ENCODE results near the gene PCDHGA3. TPM values are rescaled to one million over a fixed set of nuclear protein-coding genes. Genes with fewer than 3 reads are reported as not detected.

PCDHGA3 gene
- total RNA-seq (4.0 TPM), polyA plus RNA-seq (ENCODE audit: insufficient read depth, low read depth, low replicate concordance) (0.22 TPM)
- long read RNA-seq, donor 1, partial matches to known transcripts = 0 of 4 reads
- long read RNA-seq, donor 1, other reads (novel, unspliced or antisense) = 0 of 4 reads
- long read RNA-seq, donor 2, full-length matches to known transcripts = 3 of 3 reads
- long read RNA-seq, donor 2, partial matches to known transcripts = 0 of 3 reads
- long read RNA-seq, donor 2, other reads (novel, unspliced or antisense) = 0 of 3 reads
- long read RNA-seq, donor 3 = 0 reads
- long read RNA-seq, donor 4, full-length matches to known transcripts = 1 of 1 reads
- long read RNA-seq, donor 4, partial matches to known transcripts = 0 of 1 reads
- long read RNA-seq, donor 4, other reads (novel, unspliced or antisense) = 0 of 1 reads
- long read RNA-seq, donor 5 = 0 reads
- long read RNA-seq, donor 6, partial matches to known transcripts = 0 of 1 reads
- long read RNA-seq, donor 6, other reads (novel, unspliced or antisense) = 0 of 1 reads
- long read RNA-seq, donor 7, partial matches to known transcripts = 0 of 1 reads
- long read RNA-seq, donor 7, other reads (novel, unspliced or antisense) = 0 of 1 reads
- long read RNA-seq, donor 8, partial matches to known transcripts = 0 of 3 reads
- long read RNA-seq, donor 8, other reads (novel, unspliced or antisense) = 0 of 3 reads
- long read RNA-seq, donor 9, full-length matches to known transcripts = 3 of 3 reads
- long read RNA-seq, donor 9, partial matches to known transcripts = 0 of 3 reads
- long read RNA-seq, donor 9, other reads (novel, unspliced or antisense) = 0 of 3 reads
- long read RNA-seq, donor 10 = 0 reads

DNA sequence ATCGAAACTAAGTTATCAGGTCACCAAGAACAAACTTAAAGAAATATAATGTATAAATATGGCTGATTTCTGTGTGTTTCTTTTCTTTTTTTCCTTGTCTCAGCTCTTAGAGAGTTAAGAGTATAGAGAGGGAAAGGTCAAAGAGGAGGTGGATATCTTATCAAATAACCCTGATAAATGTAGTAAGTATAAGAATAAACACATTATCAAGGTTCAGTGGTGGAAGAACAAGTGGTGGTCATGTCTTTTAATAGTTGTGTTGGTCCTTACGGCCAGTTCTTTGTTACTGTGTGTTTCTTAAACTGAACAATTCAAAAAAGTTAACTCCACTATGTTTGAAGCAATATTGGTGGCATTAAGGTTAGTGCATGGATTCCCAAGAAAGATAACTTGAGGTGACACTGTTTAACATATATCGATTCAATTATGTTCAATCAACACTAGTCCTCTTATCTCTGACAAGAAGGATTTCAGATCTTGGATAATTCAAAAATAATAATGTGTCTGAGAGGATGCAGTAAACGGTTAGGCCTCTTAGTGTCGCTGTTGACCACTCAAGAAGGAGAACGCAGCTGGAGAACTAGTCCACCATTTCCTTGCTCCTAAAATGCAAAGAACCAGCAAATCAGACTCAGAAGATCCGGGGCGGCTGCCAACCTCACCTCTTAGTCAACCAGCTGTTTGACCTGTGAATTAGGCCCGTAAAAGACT is at the start of gene PCDHGA3:
Gene PCDHGA3, plus strand, starts transcription at position 588 of the 711 bp plus-strand sequence. CDS start 205 bp downstream, outside the sequence.
- H3K27ac ChIP-seq (ENCODE audit: low read depth in 2 of 2, low read length in 2 of 2) = no peak within 1 kb of the TSS
- no peak for FAIRE-seq

DNA sequence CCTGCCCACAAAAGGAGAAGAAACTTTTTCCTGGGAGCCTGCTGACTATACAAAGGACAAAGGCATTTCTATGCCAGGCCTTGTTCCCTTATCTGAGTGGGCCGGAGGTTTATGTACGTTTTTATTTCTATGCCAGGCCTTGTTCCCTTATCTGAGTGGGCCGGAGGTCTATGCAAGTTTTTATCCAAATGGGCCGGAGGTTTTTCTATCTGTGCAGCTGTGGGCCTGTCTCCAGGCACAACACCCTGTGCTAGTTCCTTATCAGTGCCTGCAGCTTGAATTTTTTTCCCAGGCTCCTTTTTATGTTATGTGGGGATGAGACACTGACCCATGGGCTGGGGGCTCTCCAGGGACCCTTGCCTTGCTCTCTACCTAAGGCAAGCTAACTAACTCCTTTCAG is 45.3 kb upstream of the PCDHGA3 start:
- H3K9me3 ChIP-seq (ENCODE audit: control insufficient read depth in 2 of 3, insufficient read depth in 1 of 3, low read length in 3 of 3) = peaks cover 1 to 74% (median 7%) of the 10 kb centered on the region in 3 donors
- H3K36me3 ChIP-seq (ENCODE audit: control insufficient read depth in 2 of 3, insufficient read depth in 3 of 3, low read length in 3 of 3) = no peaks in the 10 kb centered on the region
- no peaks in the 10 kb centered on the region for H3K4me1 ChIP-seq (ENCODE audit: control insufficient read depth in 2 of 3, insufficient read depth in 2 of 3, low read depth in 1 of 3, low read length in 3 of 3)
- H3K27me3 ChIP-seq (ENCODE audit: control insufficient read depth, insufficient read depth, low read length) = no peaks in the 10 kb centered on the region
- intact Hi-C loops (cut with DNase I) = no loop called here
- DNase-seq (no peak), FAIRE-seq (no peak)
- no peak overlapping the region for H3K9ac ChIP-seq (ENCODE audit: low read length in 3 of 3)
- TF ChIP-seq, protein P1, sequence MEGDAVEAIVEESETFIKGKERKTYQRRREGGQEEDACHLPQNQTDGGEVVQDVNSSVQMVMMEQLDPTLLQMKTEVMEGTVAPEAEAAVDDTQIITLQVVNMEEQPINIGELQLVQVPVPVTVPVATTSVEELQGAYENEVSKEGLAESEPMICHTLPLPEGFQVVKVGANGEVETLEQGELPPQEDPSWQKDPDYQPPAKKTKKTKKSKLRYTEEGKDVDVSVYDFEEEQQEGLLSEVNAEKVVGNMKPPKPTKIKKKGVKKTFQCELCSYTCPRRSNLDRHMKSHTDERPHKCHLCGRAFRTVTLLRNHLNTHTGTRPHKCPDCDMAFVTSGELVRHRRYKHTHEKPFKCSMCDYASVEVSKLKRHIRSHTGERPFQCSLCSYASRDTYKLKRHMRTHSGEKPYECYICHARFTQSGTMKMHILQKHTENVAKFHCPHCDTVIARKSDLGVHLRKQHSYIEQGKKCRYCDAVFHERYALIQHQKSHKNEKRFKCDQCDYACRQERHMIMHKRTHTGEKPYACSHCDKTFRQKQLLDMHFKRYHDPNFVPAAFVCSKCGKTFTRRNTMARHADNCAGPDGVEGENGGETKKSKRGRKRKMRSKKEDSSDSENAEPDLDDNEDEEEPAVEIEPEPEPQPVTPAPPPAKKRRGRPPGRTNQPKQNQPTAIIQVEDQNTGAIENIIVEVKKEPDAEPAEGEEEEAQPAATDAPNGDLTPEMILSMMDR (IDR thresholded peaks at IDR 0.05; ENCODE audit: borderline replicate concordance, extremely low read depth, insufficient read depth) = no peak
- no peak overlapping the region for H3K4me3 ChIP-seq (ENCODE audit: low read length in 3 of 3)
- no peak overlapping the region for H3K27ac ChIP-seq (ENCODE audit: low read depth in 2 of 2, low read length in 2 of 2)

More for the DNA sequence above, at the start of gene PCDHGA3:
- DNase-seq = peak in 2 of 5 donors; percentile 19 to 28
- Histone ChIP-seq H3K27me3 (ENCODE audit: control insufficient read depth, insufficient read depth, low read length) (no peaks in the 10 kb centered on the region), H3K9me3 (ENCODE audit: control insufficient read depth in 2 of 3, insufficient read depth in 1 of 3, low read length in 3 of 3) (peaks cover 2 to 53% (median 19%) of the 10 kb centered on the region in 3 donors), H3K4me1 (ENCODE audit: control insufficient read depth in 2 of 3, insufficient read depth in 2 of 3, low read depth in 1 of 3, low read length in 3 of 3) (no peaks in the 10 kb centered on the region), H3K4me3 (ENCODE audit: low read length in 3 of 3) (peak within 1 kb of the TSS in 2 of 3 donors; percentile 40 to 41), H3K9ac (ENCODE audit: low read length in 3 of 3) (no peak within 1 kb of the TSS), H3K36me3 (ENCODE audit: control insufficient read depth in 2 of 3, insufficient read depth in 3 of 3, low read length in 3 of 3) (no peaks in the 10 kb centered on the region)
- intact Hi-C loops (cut with DNase I) = no loop called here
- TF ChIP-seq, protein P1 (IDR thresholded peaks at IDR 0.05; ENCODE audit: borderline replicate concordance, extremely low read depth, insufficient read depth) = no peak

DNA sequence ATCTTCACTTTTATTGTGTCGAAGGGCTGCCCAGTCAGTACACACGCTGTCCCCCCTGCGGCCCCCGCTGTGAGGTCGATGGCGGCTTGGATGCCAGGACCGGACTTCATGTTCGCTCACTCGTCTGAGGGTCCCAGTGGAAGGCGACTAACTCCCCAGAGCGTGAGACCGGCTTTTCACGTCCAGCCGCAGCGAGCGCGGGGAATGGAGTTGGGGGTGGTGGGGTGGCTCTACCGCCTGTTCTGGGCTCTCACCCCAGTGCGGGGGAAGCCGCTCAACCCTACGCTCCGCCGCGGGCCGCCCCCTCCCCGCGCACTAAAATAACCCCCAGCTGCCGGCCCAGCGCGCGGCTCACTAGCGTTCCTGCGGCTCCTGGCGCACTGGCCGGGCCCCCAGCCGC is 39.9 kb upstream of the PCDHGA3 start, which contains the start of gene SLC25A2:
Gene SLC25A2, minus strand, starts transcription at position 294 of the 400 bp plus-strand sequence. Its CDS starts 184 bp downstream, at position 110.
- intact Hi-C loops (cut with DNase I) = no loop called here
- FAIRE-seq (no peak), DNase-seq (no peak)

More for the DNA sequence above, 39.9 kb upstream of the PCDHGA3 start, which contains the start of gene SLC25A2:
- Histone ChIP-seq H3K4me1 (ENCODE audit: control insufficient read depth in 2 of 3, insufficient read depth in 2 of 3, low read depth in 1 of 3, low read length in 3 of 3) (no peaks in the 10 kb centered on the region), H3K4me3 (ENCODE audit: low read length in 3 of 3) (no peak within 1 kb of the TSS), H3K27ac (ENCODE audit: low read depth in 2 of 2, low read length in 2 of 2) (no peak within 1 kb of the TSS), H3K9me3 (ENCODE audit: control insufficient read depth in 2 of 3, insufficient read depth in 1 of 3, low read length in 3 of 3) (peaks cover 0 to 75% (median 1%) of the 10 kb centered on the region in 3 donors), H3K9ac (ENCODE audit: low read length in 3 of 3) (no peak within 1 kb of the TSS), H3K36me3 (ENCODE audit: control insufficient read depth in 2 of 3, insufficient read depth in 3 of 3, low read length in 3 of 3) (no peaks in the 10 kb centered on the region), H3K27me3 (ENCODE audit: control insufficient read depth, insufficient read depth, low read length) (no peaks in the 10 kb centered on the region)
- TF ChIP-seq, protein P1 (IDR thresholded peaks at IDR 0.05; ENCODE audit: borderline replicate concordance, extremely low read depth, insufficient read depth) = no peak
